HEK293T (cell line): ENCODE data around the gene RSPO1.

Experiments
- CTCF ChIA-PET: fragments of 350-600 bp; formaldehyde crosslinking; extraction: SDS; loops from one replicate; lab custom pipeline; 2021; ENCODE audit warnings: antibody characterized with exemption, inconsistent platforms; lab: Yijun Ruan, JAX
- POLR2A ChIA-PET: fragments of 350-600 bp; formaldehyde crosslinking; extraction: SDS; loops from one replicate; lab custom pipeline; 2020; ENCODE audit warnings: antibody characterized with exemption, inconsistent platforms; lab: Yijun Ruan, JAX
- DNase-seq: peaks from one replicate; pipeline ENCODE4 v3.0.0; 2012; ENCODE audit warnings: mixed read lengths; ENCODE audit errors: extremely low spot score
- ARNT ChIP-seq: fragments of 450-650 bp; IDR thresholded peaks from 2 replicates; pipeline ENCODE4 v1.6.1; 2017; ENCODE audit warnings: mild to moderate bottlenecking
- BHLHE40 ChIP-seq: fragments of 450-650 bp; IDR thresholded peaks from 2 replicates; pipeline ENCODE4 v1.6.1; 2016; ENCODE audit warnings: mild to moderate bottlenecking, moderate library complexity, borderline replicate concordance
- CTBP1 ChIP-seq: fragments of 450-650 bp; IDR thresholded peaks from 2 replicates; pipeline ENCODE4 v1.6.1; 2016; ENCODE audit warnings: borderline replicate concordance
- ELF4 ChIP-seq: fragments of 450-650 bp; IDR thresholded peaks from 2 replicates; pipeline ENCODE4 v1.6.1; 2017; ENCODE audit warnings: antibody characterized with exemption
- FOXA1 ChIP-seq: fragments of 450-650 bp; IDR thresholded peaks from 2 replicates; pipeline ENCODE4 v1.6.1; 2016; ENCODE audit warnings: mild to moderate bottlenecking
- FOXK2 ChIP-seq: fragments of 450-650 bp; IDR thresholded peaks from 2 replicates; pipeline ENCODE4 v1.6.1; 2016; ENCODE audit warnings: mild to moderate bottlenecking
- FOXM1 ChIP-seq: fragments of 450-650 bp; IDR thresholded peaks from 2 replicates; pipeline ENCODE4 v1.6.1; 2017; ENCODE audit warnings: mild to moderate bottlenecking, borderline replicate concordance
- HDGF ChIP-seq: fragments of 450-650 bp; IDR thresholded peaks from 2 replicates; pipeline ENCODE4 v1.6.1; 2017; ENCODE audit warnings: antibody characterized with exemption, borderline replicate concordance
- L3MBTL2 ChIP-seq: fragments of 450-650 bp; conservative IDR thresholded peaks from 2 replicates; pipeline ENCODE4 v1.6.1; 2016; ENCODE audit warnings: mild to moderate bottlenecking
- LEF1 ChIP-seq: fragments of 450-650 bp; IDR thresholded peaks from 2 replicates; pipeline ENCODE4 v1.6.1; 2017; ENCODE audit warnings: mild to moderate bottlenecking, borderline replicate concordance
- NFRKB ChIP-seq: fragments of 450-650 bp; IDR thresholded peaks from 2 replicates; pipeline ENCODE4 v1.6.1; 2016; ENCODE audit warnings: mild to moderate bottlenecking, moderate library complexity
- SP1 ChIP-seq: fragments of 450-650 bp; IDR thresholded peaks from 2 replicates; pipeline ENCODE4 v1.6.1; 2017
- SUZ12 ChIP-seq: fragments of 450-650 bp; IDR thresholded peaks from 2 replicates; pipeline ENCODE4 v1.6.1; 2016; ENCODE audit warnings: mild to moderate bottlenecking
- TARDBP ChIP-seq: fragments of 450-650 bp; IDR thresholded peaks from 2 replicates; pipeline ENCODE4 v1.6.1; 2016
- ZNF384 ChIP-seq: fragments of 450-650 bp; IDR thresholded peaks from 2 replicates; pipeline ENCODE4 v1.6.1; 2016
- TF ChIP-seq, protein P1 (sequence below): fragments of 450-650 bp; IDR thresholded peaks from 2 replicates; pipeline ENCODE4 v1.6.1; 2016

Gene RSPO1

DNA sequence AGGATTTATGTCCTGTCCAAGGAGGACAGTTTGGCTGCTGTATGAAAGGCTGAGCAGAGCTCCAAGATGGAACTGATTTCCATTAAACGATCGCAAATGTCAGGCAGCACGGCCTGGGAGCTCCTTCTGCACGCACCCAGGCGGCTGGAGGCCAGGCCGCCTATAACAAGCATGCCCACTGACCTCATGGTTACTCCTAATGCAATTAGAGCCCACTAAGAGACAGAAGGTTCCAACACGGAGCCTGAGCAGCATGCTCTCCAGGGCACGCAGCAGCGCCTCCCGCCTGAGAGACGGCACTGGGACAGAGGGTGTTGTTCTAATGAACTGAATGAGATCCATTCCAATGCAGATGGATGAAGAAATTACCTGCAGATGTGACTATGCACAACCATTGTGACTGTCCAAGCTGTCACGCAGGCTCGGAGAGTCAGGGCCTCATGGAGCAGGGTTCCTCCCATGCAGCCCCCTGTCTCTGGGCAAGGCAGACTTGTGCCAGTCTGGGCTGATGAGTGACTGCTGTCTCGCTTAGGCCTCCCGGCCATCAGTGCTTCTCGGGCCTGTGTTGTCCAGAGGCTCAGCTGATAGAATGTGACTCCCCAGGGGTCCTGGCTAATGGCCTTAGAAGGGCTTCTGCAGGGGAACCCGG lies 32.5 kb upstream of the RSPO1 start:
- TF ChIP-seq ZNF384 (no peak), HDGF (no peak), FOXK2 (no peak), NFRKB (no peak), SP1 (no peak), ELF4 (no peak), ARNT (no peak), LEF1 (no peak)
- no peak for DNase-seq
- ChIA-PET POLR2A (interaction anchor here (1.6 kb wide), 1 partner anchor 22 kb away, joined by 4 read pairs; no protein-coding TSS in a partner anchor), CTCF (interaction anchor here (1.8 kb wide), 1 partner anchor 64 kb away, joined by 5 read pairs; no protein-coding TSS in a partner anchor)

DNA sequence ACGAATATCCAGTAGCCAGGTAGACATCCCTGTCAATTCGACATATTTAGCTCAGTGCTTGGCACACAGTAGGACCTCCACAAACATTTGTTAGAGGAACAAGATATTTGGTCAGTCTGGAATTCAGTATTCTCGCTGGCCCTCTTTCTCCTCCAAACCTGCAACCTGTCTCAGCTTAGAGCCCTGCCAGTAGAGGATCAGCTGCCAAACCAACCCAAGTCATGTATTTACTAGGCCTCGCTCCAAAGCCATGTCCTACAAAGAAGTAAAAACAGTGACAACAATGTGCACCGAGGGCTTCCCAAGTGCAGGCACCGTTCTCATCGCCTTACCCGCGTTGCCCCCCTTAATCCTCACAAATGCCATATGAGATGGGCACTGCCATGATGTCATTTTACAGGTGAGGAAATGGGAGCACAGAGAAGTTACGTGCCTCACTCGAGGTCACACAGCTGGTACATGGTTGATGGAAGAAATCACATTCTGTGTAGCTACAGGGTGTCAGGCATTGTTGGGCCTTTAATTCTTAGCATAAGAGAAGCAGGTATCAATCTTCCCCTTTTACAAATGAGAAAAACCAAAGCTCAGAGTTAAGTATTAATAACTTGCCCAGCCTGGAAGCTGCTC lies 31.7 kb upstream of the RSPO1 start:
- DNase-seq: no peak
- ChIA-PET POLR2A (interaction anchor here (1.6 kb wide), 1 partner anchor 23 kb away, joined by 4 read pairs; no protein-coding TSS in a partner anchor), CTCF (interaction anchor here (1.8 kb wide), 1 partner anchor 63 kb away, joined by 5 read pairs; no protein-coding TSS in a partner anchor)
- TF ChIP-seq NFRKB: no peak
- no peak for TF ChIP-seq ELF4
- TF ChIP-seq FOXK2: no peak
- TF ChIP-seq CTBP1: no peak
- no peak for TF ChIP-seq SP1
- no peak for TF ChIP-seq L3MBTL2
- TF ChIP-seq ZNF384: no peak
- no peak for TF ChIP-seq HDGF
- TF ChIP-seq TARDBP: no peak
- TF ChIP-seq, protein P1, sequence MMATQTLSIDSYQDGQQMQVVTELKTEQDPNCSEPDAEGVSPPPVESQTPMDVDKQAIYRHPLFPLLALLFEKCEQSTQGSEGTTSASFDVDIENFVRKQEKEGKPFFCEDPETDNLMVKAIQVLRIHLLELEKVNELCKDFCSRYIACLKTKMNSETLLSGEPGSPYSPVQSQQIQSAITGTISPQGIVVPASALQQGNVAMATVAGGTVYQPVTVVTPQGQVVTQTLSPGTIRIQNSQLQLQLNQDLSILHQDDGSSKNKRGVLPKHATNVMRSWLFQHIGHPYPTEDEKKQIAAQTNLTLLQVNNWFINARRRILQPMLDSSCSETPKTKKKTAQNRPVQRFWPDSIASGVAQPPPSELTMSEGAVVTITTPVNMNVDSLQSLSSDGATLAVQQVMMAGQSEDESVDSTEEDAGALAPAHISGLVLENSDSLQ: no peak
- TF ChIP-seq ARNT: no peak
- no peak for TF ChIP-seq BHLHE40
- TF ChIP-seq FOXA1: no peak
- no peak for TF ChIP-seq LEF1
- TF ChIP-seq FOXM1: no peak
- no peak for TF ChIP-seq SUZ12

DNA sequence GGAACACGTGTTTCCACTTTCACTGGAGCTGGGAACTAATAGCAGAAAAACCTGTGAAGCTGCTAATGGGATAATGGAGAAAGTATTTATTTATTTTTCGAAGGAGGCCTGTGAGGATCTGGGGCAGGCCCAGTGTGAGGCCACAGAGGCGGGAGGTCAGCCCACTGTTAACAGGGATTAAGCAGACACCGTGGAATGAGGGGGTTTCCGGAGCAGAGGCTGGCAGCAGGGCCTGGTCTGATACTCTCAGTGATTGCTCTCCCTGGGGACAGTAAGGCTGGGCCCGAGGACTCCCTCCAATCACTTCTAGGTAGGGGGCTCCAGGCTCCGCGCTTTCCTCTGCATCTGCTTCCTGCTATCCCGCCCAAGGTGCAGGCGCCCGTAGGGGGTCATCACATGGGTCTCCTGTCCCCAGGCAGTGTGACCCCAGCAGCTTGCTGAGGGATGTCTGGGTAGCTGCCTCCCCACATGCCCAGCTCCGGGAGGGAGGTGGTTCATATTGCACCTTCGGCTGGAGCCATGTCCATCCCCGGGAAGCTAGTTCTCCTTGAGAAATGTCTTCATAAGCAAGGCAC lies 28.8 kb upstream of the RSPO1 start:
- ChIA-PET POLR2A (interaction anchor here (0.7 kb wide), 1 partner anchor 27 kb away, joined by 3 read pairs; a partner anchor contains a TSS), CTCF (no interaction called here)
- DNase-seq: no peak
- TF ChIP-seq SP1 (no peak), ZNF384 (no peak), L3MBTL2 (no peak), FOXK2 (no peak), CTBP1 (no peak), NFRKB (no peak), BHLHE40 (no peak), SUZ12 (no peak), FOXA1 (no peak), ARNT (no peak), ELF4 (no peak), TARDBP (no peak), FOXM1 (no peak), LEF1 (no peak), HDGF (no peak)
- TF ChIP-seq, protein P1: no peak

DNA sequence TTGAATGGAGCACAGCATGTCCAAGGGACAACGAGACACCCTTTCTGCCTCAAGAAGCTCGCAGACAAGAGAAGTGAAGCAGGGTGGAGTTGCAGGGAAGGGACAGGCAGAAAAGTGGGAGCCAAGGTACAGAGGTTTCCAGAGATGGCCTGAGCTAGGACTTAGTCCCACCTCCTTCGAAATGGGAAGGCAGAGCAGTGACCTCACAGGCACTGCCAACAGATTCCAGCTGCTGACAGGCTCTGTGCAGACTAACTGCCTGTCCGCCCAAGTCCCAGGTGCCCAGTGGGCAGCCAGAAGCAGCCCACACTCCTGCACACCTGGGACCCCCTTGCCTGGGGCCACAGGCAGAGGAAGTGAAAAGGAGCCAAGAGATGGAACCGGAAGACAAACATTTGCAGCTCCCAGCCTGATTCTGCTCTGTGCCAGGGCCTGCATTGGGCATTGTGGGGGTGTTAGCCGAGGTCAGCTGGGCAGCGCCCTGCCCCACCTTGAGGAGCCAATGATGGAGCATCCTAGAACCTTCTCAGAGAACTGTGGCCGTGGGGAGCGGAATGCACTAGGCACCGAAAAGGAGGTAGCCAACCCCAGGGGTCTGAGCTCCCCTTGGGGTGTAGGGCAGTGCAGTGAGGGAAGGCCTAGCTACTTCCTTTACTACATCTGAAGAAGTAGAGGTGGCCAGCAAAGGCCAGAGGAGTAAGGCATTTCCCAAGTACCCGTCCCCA lies 27.5 kb upstream of the RSPO1 start:
- TF ChIP-seq L3MBTL2 (no peak), NFRKB (no peak), HDGF (no peak), ARNT (no peak), FOXK2 (no peak), SP1 (no peak), CTBP1 (no peak), BHLHE40 (no peak), LEF1 (no peak), FOXA1 (no peak), ELF4 (no peak), SUZ12 (no peak), ZNF384 (no peak), TARDBP (no peak), FOXM1 (no peak)
- no peak for DNase-seq
- ChIA-PET POLR2A (no interaction called here), CTCF (no interaction called here)

DNA sequence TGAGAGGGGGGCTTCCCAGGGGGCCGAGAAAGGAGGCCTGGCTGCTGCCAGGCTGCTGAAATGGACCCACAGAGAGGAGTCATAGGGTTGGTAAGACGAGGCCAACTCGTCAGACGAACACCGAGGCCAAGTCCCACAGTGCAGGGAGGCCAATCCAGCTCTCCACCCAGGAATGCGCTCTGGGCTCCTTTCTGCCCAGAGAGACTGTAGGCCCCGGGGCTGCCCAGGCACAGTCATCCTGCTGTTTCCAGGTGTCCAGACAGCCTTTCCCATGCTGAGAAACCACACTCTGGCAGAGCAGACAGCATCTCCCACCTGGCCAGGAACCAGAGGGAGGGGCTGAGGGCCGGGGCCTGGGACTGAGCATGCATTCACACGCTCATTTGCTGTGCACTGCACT lies 26.7 kb upstream of the RSPO1 start:
- POLR2A ChIA-PET: no interaction called here
- CTCF ChIA-PET: no interaction called here

More for the DNA sequence above, 26.7 kb upstream of the RSPO1 start:
- no peak for DNase-seq
- TF ChIP-seq ARNT (no peak), TARDBP (no peak), L3MBTL2 (no peak), ZNF384 (no peak), FOXK2 (no peak), SUZ12 (no peak), SP1 (no peak)
